ENCODE results near the gene AGL.

AGL gene

DNA sequence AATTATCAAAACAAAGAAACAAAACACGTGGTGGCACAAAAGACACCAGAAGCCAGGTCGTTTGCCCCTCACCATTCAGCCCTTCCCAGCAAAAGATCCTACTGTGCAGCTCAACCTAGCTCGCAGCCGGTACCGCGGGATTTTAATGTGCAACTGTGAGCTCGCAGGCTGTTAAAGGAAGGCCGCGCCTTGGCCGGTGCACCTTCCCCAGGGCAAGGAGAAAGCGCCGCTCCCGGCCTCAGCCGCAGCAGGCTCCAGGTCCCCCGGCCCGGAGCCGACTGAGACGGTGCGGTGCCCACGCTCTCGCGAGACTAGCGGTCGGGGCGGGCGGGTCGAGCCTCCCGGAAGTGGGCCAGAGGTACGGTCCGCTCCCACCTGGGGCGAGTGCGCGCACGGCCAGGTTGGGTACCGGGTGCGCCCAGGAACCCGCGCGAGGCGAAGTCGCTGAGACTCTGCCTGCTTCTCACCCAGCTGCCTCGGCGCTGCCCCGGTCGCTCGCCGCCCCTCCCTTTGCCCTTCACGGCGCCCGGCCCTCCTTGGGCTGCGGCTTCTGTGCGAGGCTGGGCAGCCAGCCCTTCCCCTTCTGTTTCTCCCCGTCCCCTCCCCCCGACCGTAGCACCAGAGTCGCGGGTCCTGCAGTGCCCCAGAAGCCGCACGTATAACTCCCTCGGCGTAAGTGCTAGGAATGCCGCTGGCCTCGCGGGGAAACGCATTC is at the start of gene AGL:
Gene AGL, plus strand, starts transcription at position 618 of the 715 bp plus-strand sequence. CDS start 682 bp downstream, outside the sequence.
- no peaks in the 10 kb centered on the region for H3K79me2 ChIP-seq (ENCODE audit: control insufficient read depth, insufficient read depth, low read length, unreplicated experiment)
- H3K36me3 ChIP-seq (ENCODE audit: insufficient read depth, low read length): no peaks in the 10 kb centered on the region
- H3K27ac ChIP-seq (ENCODE audit: low read depth, low read length): no peak within 1 kb of the TSS
- H3K4me3 ChIP-seq (ENCODE audit: low read depth, low read length): peak within 1 kb of the TSS; percentile 89
- H3K4me1 ChIP-seq (ENCODE audit: control insufficient read depth, insufficient read depth, low read length, unreplicated experiment): peaks cover 13% of the 10 kb centered on the region
- peak within 1 kb of the TSS; percentile 93 for H2AFZ ChIP-seq (ENCODE audit: low read length, unreplicated experiment)
- H3K27me3 ChIP-seq (ENCODE audit: insufficient read depth, low read length): no peaks in the 10 kb centered on the region

DNA sequence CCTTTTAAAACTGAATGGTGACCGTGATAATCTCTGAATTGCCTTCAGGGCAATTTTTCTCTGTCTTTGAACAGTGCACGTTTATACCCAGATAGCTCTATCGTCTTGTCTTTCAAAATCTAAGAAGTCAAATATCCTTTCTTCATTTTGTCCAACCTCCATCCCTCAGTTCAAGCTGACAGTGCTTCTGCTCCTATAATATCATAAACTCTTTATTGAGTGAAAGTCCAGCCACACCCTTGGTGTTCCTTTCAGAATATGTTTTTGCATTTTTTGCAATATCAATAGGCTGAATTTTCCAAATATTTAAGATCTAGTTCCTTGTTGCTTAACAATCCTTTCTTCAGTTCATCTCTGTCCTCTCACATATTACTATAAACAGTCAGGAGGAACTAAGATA is 48.6 kb upstream of the AGL start:
- H3K27me3 ChIP-seq (ENCODE audit: insufficient read depth, low read length): peaks cover 17% of the 10 kb centered on the region
- H3K4me1 ChIP-seq (ENCODE audit: control insufficient read depth, insufficient read depth, low read length, unreplicated experiment): no peaks in the 10 kb centered on the region
- H3K79me2 ChIP-seq (ENCODE audit: control insufficient read depth, insufficient read depth, low read length, unreplicated experiment): no peaks in the 10 kb centered on the region
- no peak overlapping the region for H3K4me3 ChIP-seq (ENCODE audit: low read depth, low read length)
- no peak overlapping the region for H2AFZ ChIP-seq (ENCODE audit: low read length, unreplicated experiment)
- no peak overlapping the region for H3K27ac ChIP-seq (ENCODE audit: low read depth, low read length)
- no peaks in the 10 kb centered on the region for H3K36me3 ChIP-seq (ENCODE audit: insufficient read depth, low read length)

GRCh38 chr1:99806882-99807281 is 43.3 kb upstream of the AGL start:
- no peak overlapping the region for H3K4me3 ChIP-seq (ENCODE audit: low read depth, low read length)
- H3K4me1 ChIP-seq (ENCODE audit: control insufficient read depth, insufficient read depth, low read length, unreplicated experiment): peaks cover 11% of the 10 kb centered on the region
- H3K27me3 ChIP-seq (ENCODE audit: insufficient read depth, low read length): peaks cover 17% of the 10 kb centered on the region
- no peak overlapping the region for H3K27ac ChIP-seq (ENCODE audit: low read depth, low read length)
- no peaks in the 10 kb centered on the region for H3K36me3 ChIP-seq (ENCODE audit: insufficient read depth, low read length)
- no peaks in the 10 kb centered on the region for H3K79me2 ChIP-seq (ENCODE audit: control insufficient read depth, insufficient read depth, low read length, unreplicated experiment)
- H2AFZ ChIP-seq (ENCODE audit: low read length, unreplicated experiment): no peak overlapping the region

DNA sequence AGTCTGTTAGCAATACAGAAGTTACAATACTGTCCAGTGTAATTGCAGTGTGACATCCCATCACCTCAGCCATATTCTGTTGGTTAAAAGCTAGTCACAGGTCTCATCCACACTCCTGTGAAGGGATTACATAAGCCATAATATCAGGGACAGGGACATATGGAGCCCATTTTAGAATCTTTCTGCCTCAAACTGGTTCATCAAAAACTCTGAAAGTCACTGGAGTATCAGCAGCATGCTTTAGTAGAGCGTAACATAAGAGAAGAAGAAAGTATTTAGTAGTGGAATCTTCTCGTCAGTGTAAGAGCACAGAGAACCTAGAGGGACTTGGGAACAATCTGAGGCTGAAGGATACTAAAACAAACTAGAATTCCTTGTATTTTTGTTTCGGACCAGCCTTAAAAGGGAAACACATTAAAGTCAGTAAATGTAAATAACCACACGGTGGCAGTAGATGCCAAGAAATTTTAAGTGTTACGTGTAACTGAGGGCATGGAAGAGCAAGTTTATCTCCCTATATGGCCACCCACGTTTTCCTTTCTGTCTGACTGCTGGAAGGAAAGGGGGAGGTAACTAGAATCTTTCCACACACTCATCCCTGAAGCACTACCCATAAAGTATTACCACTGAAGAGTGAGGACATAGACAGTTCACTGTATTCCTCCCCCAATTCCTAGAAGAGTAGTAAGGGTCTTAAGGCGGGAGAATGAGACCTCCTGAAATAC is 41.6 kb upstream of the AGL start:
- Histone ChIP-seq H3K36me3 (ENCODE audit: insufficient read depth, low read length) (no peaks in the 10 kb centered on the region), H3K4me3 (ENCODE audit: low read depth, low read length) (peak overlapping the region; percentile 46), H3K79me2 (ENCODE audit: control insufficient read depth, insufficient read depth, low read length, unreplicated experiment) (no peaks in the 10 kb centered on the region), H3K27ac (ENCODE audit: low read depth, low read length) (no peak overlapping the region), H3K27me3 (ENCODE audit: insufficient read depth, low read length) (peaks cover 14% of the 10 kb centered on the region), H2AFZ (ENCODE audit: low read length, unreplicated experiment) (peak overlapping the region; percentile 99), H3K4me1 (ENCODE audit: control insufficient read depth, insufficient read depth, low read length, unreplicated experiment) (peaks cover 11% of the 10 kb centered on the region)

DNA sequence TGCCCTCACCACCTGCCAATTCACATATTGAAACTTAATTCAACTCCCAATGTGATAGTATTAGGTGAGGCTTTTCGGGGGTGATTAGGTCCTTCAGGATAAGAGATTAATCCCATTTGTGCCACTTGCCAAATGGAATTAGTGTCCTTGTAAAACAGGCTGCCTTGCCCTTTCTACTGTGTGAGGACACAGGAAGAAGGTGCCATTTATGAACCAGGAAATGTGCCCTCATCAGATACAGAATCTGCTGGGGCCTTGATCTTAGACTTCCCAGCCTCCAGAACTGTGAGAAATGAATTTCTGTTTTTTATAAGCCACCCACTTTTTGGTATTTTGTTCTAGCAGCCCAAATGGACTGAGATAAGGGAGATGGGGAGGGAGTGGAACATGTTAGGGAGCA is 39.1 kb upstream of the AGL start:
- H3K36me3 ChIP-seq (ENCODE audit: insufficient read depth, low read length): no peaks in the 10 kb centered on the region
- H3K4me3 ChIP-seq (ENCODE audit: low read depth, low read length): no peak overlapping the region
- H3K4me1 ChIP-seq (ENCODE audit: control insufficient read depth, insufficient read depth, low read length, unreplicated experiment): peaks cover 11% of the 10 kb centered on the region
- H3K27ac ChIP-seq (ENCODE audit: low read depth, low read length): no peak overlapping the region
- H3K27me3 ChIP-seq (ENCODE audit: insufficient read depth, low read length): no peaks in the 10 kb centered on the region
- no peak overlapping the region for H2AFZ ChIP-seq (ENCODE audit: low read length, unreplicated experiment)
- H3K79me2 ChIP-seq (ENCODE audit: control insufficient read depth, insufficient read depth, low read length, unreplicated experiment): no peaks in the 10 kb centered on the region

- Histone ChIP-seq H3K27ac (ENCODE audit: low read depth, low read length) (no peak overlapping the region), H2AFZ (ENCODE audit: low read length, unreplicated experiment) (no peak overlapping the region), H3K36me3 (ENCODE audit: insufficient read depth, low read length) (no peaks in the 10 kb centered on the region), H3K4me3 (ENCODE audit: low read depth, low read length) (no peak overlapping the region), H3K4me1 (ENCODE audit: control insufficient read depth, insufficient read depth, low read length, unreplicated experiment) (peaks cover 11% of the 10 kb centered on the region), H3K79me2 (ENCODE audit: control insufficient read depth, insufficient read depth, low read length, unreplicated experiment) (no peaks in the 10 kb centered on the region), H3K27me3 (ENCODE audit: insufficient read depth, low read length) (no peaks in the 10 kb centered on the region)
These were observed 38.4 kb upstream of the AGL start for GRCh38 chr1:99811747-99812146.

DNA sequence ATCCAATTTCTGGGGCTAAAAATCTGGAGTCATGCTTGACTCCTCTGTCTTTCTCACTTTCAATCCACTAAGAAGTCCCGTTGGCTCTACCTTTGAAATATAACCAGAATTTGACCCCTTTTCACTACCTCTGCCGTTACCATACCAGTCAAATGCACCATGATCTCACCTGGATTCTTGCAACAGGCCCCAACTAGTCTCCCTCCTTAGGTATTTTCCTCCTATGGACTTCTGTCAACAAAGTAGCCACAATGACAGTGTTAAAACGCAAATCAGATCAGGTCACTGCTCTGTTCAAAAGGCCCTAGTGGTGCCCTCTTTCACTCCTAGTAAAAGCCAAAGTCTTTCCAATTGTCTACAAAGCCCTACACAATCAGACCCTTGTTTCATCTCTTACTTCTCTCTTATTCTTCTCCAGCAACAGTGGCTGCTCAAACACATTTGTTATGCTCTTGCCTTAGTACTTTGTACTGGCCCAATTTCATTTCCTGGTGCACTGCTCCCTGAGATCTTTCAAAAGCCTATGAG is 35.7 kb upstream of the AGL start:
- Histone ChIP-seq H3K4me1 (ENCODE audit: control insufficient read depth, insufficient read depth, low read length, unreplicated experiment) (peaks cover under 1% of the 10 kb centered on the region), H3K4me3 (ENCODE audit: low read depth, low read length) (no peak overlapping the region), H2AFZ (ENCODE audit: low read length, unreplicated experiment) (no peak overlapping the region), H3K27me3 (ENCODE audit: insufficient read depth, low read length) (no peaks in the 10 kb centered on the region), H3K79me2 (ENCODE audit: control insufficient read depth, insufficient read depth, low read length, unreplicated experiment) (no peaks in the 10 kb centered on the region), H3K27ac (ENCODE audit: low read depth, low read length) (no peak overlapping the region), H3K36me3 (ENCODE audit: insufficient read depth, low read length) (no peaks in the 10 kb centered on the region)

GRCh38 chr1:99816656-99817055 is 33.5 kb upstream of the AGL start:
- Histone ChIP-seq H3K4me3 (ENCODE audit: low read depth, low read length) (no peak overlapping the region), H3K79me2 (ENCODE audit: control insufficient read depth, insufficient read depth, low read length, unreplicated experiment) (no peaks in the 10 kb centered on the region), H3K4me1 (ENCODE audit: control insufficient read depth, insufficient read depth, low read length, unreplicated experiment) (no peaks in the 10 kb centered on the region), H3K27ac (ENCODE audit: low read depth, low read length) (no peak overlapping the region), H2AFZ (ENCODE audit: low read length, unreplicated experiment) (no peak overlapping the region), H3K36me3 (ENCODE audit: insufficient read depth, low read length) (no peaks in the 10 kb centered on the region), H3K27me3 (ENCODE audit: insufficient read depth, low read length) (no peaks in the 10 kb centered on the region)

DNA sequence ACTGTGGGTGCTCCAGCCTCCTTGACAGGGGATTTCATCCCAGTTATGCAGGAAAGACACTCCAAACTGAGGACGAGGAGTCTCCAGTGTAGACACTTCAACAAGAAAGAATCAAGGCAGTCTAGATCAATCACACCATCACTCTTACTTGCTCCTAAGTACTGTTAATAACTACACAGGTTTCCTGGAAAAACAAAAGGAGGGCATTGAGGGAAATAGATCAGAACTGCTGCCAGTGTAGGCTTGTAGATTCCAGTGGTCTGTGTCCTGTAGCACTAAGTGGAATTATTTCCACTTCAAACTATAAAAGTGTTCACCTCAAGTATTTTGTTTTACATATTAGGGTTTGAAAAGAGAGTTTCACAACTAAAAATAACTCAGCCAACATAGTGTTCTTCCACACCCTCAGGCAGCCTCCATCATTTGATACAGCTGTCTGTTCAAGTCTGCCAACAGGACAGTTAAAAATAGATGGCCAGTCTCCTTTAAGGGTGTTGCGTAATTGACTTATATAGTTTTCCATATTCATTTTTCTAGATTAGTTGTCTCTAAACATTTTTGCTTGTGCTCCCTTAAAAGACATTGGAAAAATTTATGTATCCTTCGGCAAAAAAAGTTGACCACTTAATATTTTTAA is 32.0 kb upstream of the AGL start:
- Histone ChIP-seq H3K4me1 (ENCODE audit: control insufficient read depth, insufficient read depth, low read length, unreplicated experiment) (no peaks in the 10 kb centered on the region), H3K36me3 (ENCODE audit: insufficient read depth, low read length) (no peaks in the 10 kb centered on the region), H3K4me3 (ENCODE audit: low read depth, low read length) (no peak overlapping the region), H3K79me2 (ENCODE audit: control insufficient read depth, insufficient read depth, low read length, unreplicated experiment) (no peaks in the 10 kb centered on the region), H2AFZ (ENCODE audit: low read length, unreplicated experiment) (no peak overlapping the region), H3K27ac (ENCODE audit: low read depth, low read length) (no peak overlapping the region), H3K27me3 (ENCODE audit: insufficient read depth, low read length) (no peaks in the 10 kb centered on the region)

DNA sequence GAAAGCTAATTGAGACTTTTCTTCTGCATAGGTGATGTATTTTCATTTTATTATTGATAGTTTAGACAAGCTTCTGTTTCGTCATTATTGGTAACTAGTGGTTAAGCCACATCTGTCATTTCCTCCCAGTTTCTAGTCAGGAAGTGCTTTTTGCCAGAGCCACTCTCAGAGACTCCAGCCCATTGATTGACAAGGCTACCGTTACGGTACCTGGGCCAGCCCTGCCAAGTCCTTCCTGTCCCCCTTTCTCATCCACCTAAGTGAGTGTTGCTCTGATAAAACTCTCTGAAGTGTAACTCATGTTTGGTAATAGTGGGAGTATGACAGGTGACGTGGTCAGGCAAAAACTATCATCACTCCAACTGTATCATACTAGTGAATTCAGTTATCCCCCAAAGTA is 29.6 kb upstream of the AGL start:
- no peak overlapping the region for H3K27ac ChIP-seq (ENCODE audit: low read depth, low read length)
- H3K36me3 ChIP-seq (ENCODE audit: insufficient read depth, low read length): no peaks in the 10 kb centered on the region
- H3K4me3 ChIP-seq (ENCODE audit: low read depth, low read length): no peak overlapping the region
- no peaks in the 10 kb centered on the region for H3K79me2 ChIP-seq (ENCODE audit: control insufficient read depth, insufficient read depth, low read length, unreplicated experiment)
- H3K27me3 ChIP-seq (ENCODE audit: insufficient read depth, low read length): no peaks in the 10 kb centered on the region
- H3K4me1 ChIP-seq (ENCODE audit: control insufficient read depth, insufficient read depth, low read length, unreplicated experiment): no peaks in the 10 kb centered on the region
- no peak overlapping the region for H2AFZ ChIP-seq (ENCODE audit: low read length, unreplicated experiment)

Data from ACC112 (cell line).